Endothelial cell (in vitro differentiated cells): Measurements from ENCODE around the gene CITED1. TPM values are rescaled to one million over a fixed set of nuclear protein-coding genes. Genes with fewer than 3 reads are reported as not detected.

Experiments
- DNase-seq: peaks from one replicate; pipeline ENCODE4 v3.0.0; 2021; ENCODE audit warnings: low spot score
- H3K27ac Mint-ChIP-seq: one replicate; pipeline ENCODE4 v1.8.0; 2021; ENCODE audit warnings: mixed read lengths, inconsistent platforms; ENCODE audit not compliant: unreplicated experiment
- H3K27me3 Mint-ChIP-seq: one replicate; pipeline ENCODE4 v1.8.0; 2021; ENCODE audit warnings: mild to moderate bottlenecking, moderate library complexity, mixed read lengths, inconsistent platforms; ENCODE audit not compliant: unreplicated experiment
- H3K36me3 Mint-ChIP-seq: one replicate; pipeline ENCODE4 v1.8.0; 2021; ENCODE audit warnings: mild to moderate bottlenecking, low read depth, mixed read lengths, inconsistent platforms; ENCODE audit not compliant: unreplicated experiment
- H3K4me1 Mint-ChIP-seq: one replicate; pipeline ENCODE4 v1.8.0; 2021; ENCODE audit warnings: mild to moderate bottlenecking, mixed read lengths, inconsistent platforms; ENCODE audit not compliant: unreplicated experiment
- H3K4me3 Mint-ChIP-seq: one replicate; pipeline ENCODE4 v1.8.0; 2021; ENCODE audit warnings: mild to moderate bottlenecking, mixed read lengths, inconsistent platforms; ENCODE audit not compliant: unreplicated experiment
- H3K9me3 Mint-ChIP-seq: one replicate; pipeline ENCODE4 v1.8.0; 2021; ENCODE audit warnings: mixed read lengths, inconsistent platforms; ENCODE audit not compliant: unreplicated experiment
- total RNA-seq: library from RNA; stranded (reverse); fragmentation: NEBNext Ultra II Directional; extraction: Animal tissue kit (Norgen Biotek cat#: 25700); gene quantifications from one replicate; pipeline ENCODE4 v1.2.1, GENCODE V29; 2021; ENCODE audit not compliant: unreplicated experiment
- TF ChIP-seq, protein P1 (sequence below): fragments of 200-600 bp; sonication (generic); IDR thresholded peaks from one replicate; pipeline ENCODE4 v1.5.0; 2021; ENCODE audit warnings: antibody characterized with exemption; ENCODE audit not compliant: unreplicated experiment

Gene CITED1
- total RNA-seq, 1 donor from 2014 or later, result 3.2 TPM

DNA sequence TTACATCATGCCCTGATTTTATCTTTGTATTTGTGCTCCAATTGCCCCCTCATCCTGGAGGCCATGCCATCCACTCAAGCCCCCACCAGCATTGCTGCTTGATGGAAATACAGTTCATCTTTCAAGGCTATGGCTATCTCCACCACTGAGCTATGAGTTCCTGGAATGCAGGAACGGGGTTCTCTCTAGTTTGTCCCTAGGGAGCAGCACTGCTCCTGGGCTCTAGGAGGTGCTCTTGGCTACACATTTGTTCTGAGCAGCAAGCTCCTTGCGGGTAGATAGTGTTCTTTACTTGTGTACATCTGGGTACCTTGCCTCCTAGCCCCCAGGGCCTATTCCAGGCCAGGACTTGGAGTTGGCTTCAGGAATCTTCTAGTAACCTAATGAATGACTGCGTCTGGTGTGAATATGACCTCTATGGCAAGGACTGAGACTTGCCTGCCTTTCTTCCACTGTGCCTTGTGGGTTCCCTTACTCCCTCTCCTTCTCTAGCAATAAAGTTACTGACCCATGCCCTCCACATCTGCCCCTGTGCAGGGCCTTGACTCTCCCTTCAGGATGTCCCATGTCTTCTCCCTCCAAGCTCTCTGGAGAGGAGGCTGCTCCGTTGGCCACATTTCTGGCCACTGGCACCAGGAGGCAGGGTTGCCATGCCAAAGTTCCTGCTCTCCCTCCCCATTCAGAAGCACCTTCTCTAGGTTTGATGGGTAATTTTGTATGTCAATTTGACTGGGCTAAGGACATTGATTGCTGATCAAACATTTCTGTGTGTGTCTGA lies 7.6 kb downstream of the CITED1 start:
- H3K27ac Mint-ChIP-seq, result no peak overlapping the region

GRCh38 chrX:72296991-72297390 lies 8.7 kb downstream of the CITED1 start:
- Mint-ChIP-seq H3K4me1 (peaks cover 8% of the 10 kb centered on the region), H3K9me3 (no peaks in the 10 kb centered on the region), H3K4me3 (no peak overlapping the region), H3K27me3 (peaks cover 1% of the 10 kb centered on the region), H3K27ac (no peak overlapping the region), H3K36me3 (no peaks in the 10 kb centered on the region)
- TF ChIP-seq, protein P1, sequence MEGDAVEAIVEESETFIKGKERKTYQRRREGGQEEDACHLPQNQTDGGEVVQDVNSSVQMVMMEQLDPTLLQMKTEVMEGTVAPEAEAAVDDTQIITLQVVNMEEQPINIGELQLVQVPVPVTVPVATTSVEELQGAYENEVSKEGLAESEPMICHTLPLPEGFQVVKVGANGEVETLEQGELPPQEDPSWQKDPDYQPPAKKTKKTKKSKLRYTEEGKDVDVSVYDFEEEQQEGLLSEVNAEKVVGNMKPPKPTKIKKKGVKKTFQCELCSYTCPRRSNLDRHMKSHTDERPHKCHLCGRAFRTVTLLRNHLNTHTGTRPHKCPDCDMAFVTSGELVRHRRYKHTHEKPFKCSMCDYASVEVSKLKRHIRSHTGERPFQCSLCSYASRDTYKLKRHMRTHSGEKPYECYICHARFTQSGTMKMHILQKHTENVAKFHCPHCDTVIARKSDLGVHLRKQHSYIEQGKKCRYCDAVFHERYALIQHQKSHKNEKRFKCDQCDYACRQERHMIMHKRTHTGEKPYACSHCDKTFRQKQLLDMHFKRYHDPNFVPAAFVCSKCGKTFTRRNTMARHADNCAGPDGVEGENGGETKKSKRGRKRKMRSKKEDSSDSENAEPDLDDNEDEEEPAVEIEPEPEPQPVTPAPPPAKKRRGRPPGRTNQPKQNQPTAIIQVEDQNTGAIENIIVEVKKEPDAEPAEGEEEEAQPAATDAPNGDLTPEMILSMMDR, result no peak
- DNase-seq, result no peak

More for the DNA sequence above, 7.6 kb downstream of the CITED1 start:
- Mint-ChIP-seq H3K9me3 (no peaks in the 10 kb centered on the region), H3K27me3 (peaks cover 1% of the 10 kb centered on the region), H3K4me1 (peaks cover 8% of the 10 kb centered on the region), H3K36me3 (no peaks in the 10 kb centered on the region), H3K4me3 (no peak overlapping the region)
- DNase-seq, result no peak
- TF ChIP-seq, protein P1, result no peak

DNA sequence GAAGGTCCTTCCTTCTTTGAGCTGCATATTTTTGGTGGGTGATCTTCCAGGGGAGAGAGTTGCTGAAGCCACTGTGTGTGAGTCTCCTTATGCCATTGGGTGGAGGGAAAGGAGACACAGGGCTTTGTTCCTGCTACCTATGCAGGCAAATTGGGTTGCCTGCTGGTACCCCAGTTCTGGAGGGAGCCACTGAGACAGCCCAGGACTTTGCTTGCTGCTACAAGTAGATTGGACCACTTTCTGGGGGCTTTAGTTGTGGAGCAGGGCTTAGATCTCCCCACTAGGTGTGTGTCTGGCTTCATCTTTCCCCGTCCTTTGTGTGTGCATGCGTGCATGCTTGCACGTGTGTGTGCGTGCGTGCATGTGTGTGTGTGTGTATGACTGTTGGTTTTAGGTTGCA lies 10.0 kb downstream of the CITED1 start:
- Mint-ChIP-seq H3K9me3 (no peaks in the 10 kb centered on the region), H3K4me1 (peaks cover 8% of the 10 kb centered on the region), H3K36me3 (no peaks in the 10 kb centered on the region), H3K27me3 (peaks cover 1% of the 10 kb centered on the region), H3K4me3 (no peak overlapping the region), H3K27ac (no peak overlapping the region)
- DNase-seq, result no peak
- TF ChIP-seq, protein P1, result no peak

- H3K4me1 Mint-ChIP-seq, result peaks cover 5% of the 10 kb centered on the region
- TF ChIP-seq, protein P1, result peak; percentile 19
- no peak overlapping the region for H3K4me3 Mint-ChIP-seq
- H3K9me3 Mint-ChIP-seq, result no peaks in the 10 kb centered on the region
- H3K27me3 Mint-ChIP-seq, result peaks cover 1% of the 10 kb centered on the region
- no peak overlapping the region for H3K27ac Mint-ChIP-seq
- H3K36me3 Mint-ChIP-seq, result no peaks in the 10 kb centered on the region
- no peak for DNase-seq
Measured at GRCh38 chrX:72294497-72294896, 11.2 kb downstream of the CITED1 start.

GRCh38 chrX:72282302-72282701 lies 23.4 kb downstream of the CITED1 start:
- H3K9me3 Mint-ChIP-seq, result no peaks in the 10 kb centered on the region
- no peak overlapping the region for H3K27ac Mint-ChIP-seq
- TF ChIP-seq, protein P1, result no peak
- H3K36me3 Mint-ChIP-seq, result no peaks in the 10 kb centered on the region
- no peak for DNase-seq
- H3K4me3 Mint-ChIP-seq, result no peak overlapping the region
- H3K4me1 Mint-ChIP-seq, result no peaks in the 10 kb centered on the region
- peaks cover 2% of the 10 kb centered on the region for H3K27me3 Mint-ChIP-seq
